Peyer's patch (tissue), 4 donors: ENCODE data around the gene MPZ.

ENCODE experiments used
- CTCF ChIP-seq, 6 experiments: fragments of 450-650 bp in 4 of 6; fragments of 200-600 bp in 2 of 6; sonication (generic) in 1 of 6; IDR thresholded peaks; one replicate each; pipeline ENCODE4 v1.5.1; 2017 to 2019; ENCODE audit warnings: antibody characterized with exemption in 6 of 6, mild to moderate bottlenecking in 3 of 6, moderate library complexity in 1 of 6
- POLR2A ChIP-seq, 2 donors: fragments of 450-650 bp; IDR thresholded peaks; one replicate each; pipeline ENCODE4 v1.5.1; 2017; ENCODE audit warnings: antibody characterized with exemption in 2 of 2, mild to moderate bottlenecking in 2 of 2, moderate library complexity in 2 of 2

- TF ChIP-seq POLR2A (IDR thresholded peaks at IDR 0.05) (no peak), CTCF (IDR thresholded peaks at IDR 0.05) (no peak)
These were observed 11.7 kb downstream of the MPZ start for GRCh38 chr1:161298116-161298515.
